Karpas-422 (cell line): ENCODE data around the gene ALOX5. TPM values are rescaled to one million over a fixed set of nuclear protein-coding genes. Genes with fewer than 3 reads are reported as not detected.
A peak's percentile ranks its signal among the peaks of the same experiment; 100 is the strongest.
"Not testable (repeated sequence)": the region's sequence is repeated elsewhere in the genome, so short reads cannot be mapped to it uniquely, and the experiment has no call there.

Experiments used
- DNase-seq: peaks from one replicate; pipeline ENCODE4 v3.0.0-alpha.2; 2015
- H2AFZ ChIP-seq: fragments of 200-600 bp; sonication (generic); 2 replicates; pipeline ENCODE4 v1.6.1; 2014; ENCODE audit warnings: antibody characterized with exemption, low read length, mixed read lengths
- H3K27ac ChIP-seq: fragments of 200-600 bp; sonication (generic); 2 replicates; pipeline ENCODE4 v1.5.1; 2014; ENCODE audit warnings: mild to moderate bottlenecking, low read length, moderate library complexity
- H3K27me3 ChIP-seq: fragments of 200-600 bp; sonication (generic); 2 replicates; pipeline ENCODE4 v1.6.1; 2014; ENCODE audit warnings: low read length, mixed read lengths
- H3K36me3 ChIP-seq: fragments of 200-600 bp; sonication (generic); 2 replicates; pipeline ENCODE4 v1.6.1; 2014; ENCODE audit warnings: low read length, mixed read lengths; ENCODE audit not compliant: insufficient read depth
- H3K4me1 ChIP-seq: fragments of 200-600 bp; sonication (generic); 2 replicates; pipeline ENCODE4 v1.6.1; 2014; ENCODE audit warnings: mild to moderate bottlenecking, low read length, mixed read lengths
- H3K4me2 ChIP-seq: fragments of 200-600 bp; sonication (generic); 2 replicates; pipeline ENCODE4 v1.6.1; 2014; ENCODE audit warnings: low read length, low read depth, mild to moderate bottlenecking; ENCODE audit not compliant: poor library complexity, severe bottlenecking
- H3K4me3 ChIP-seq: fragments of 200-600 bp; sonication (generic); 2 replicates; pipeline ENCODE4 v1.5.1; 2014; ENCODE audit warnings: mild to moderate bottlenecking, antibody characterized with exemption, low read length, mixed read lengths
- H3K79me2 ChIP-seq: fragments of 200-600 bp; sonication (generic); 2 replicates; pipeline ENCODE4 v1.6.1; 2014; ENCODE audit warnings: mild to moderate bottlenecking, low read length, mixed read lengths
- H3K9ac ChIP-seq: fragments of 200-600 bp; sonication (generic); 2 replicates; pipeline ENCODE4 v1.6.0; 2014; ENCODE audit warnings: low read length
- H3K9me2 ChIP-seq: fragments of 200-600 bp; sonication (generic), shearing (Covaris generic); replicated peaks from 2 replicates; pipeline ENCODE4 v1.6.0; 2014; ENCODE audit warnings: mild to moderate bottlenecking, low read length, moderate library complexity; ENCODE audit not compliant: insufficient read depth
- H3K9me3 ChIP-seq: fragments of 300-700, 200-600 bp; sonication (generic); 2 replicates; pipeline ENCODE4 v1.6.1; 2014; ENCODE audit warnings: low read length, mixed read lengths
- H4K20me1 ChIP-seq: fragments of 200-600 bp; sonication (generic); 2 replicates; pipeline ENCODE4 v1.6.1; 2014; ENCODE audit warnings: mild to moderate bottlenecking, antibody characterized with exemption, low read length, low read depth; ENCODE audit not compliant: insufficient read depth
- total RNA-seq: library from RNA; depleted of rRNA; stranded (reverse); fragments of >200 nt; shearing (Covaris generic); gene quantifications from 2 replicates; pipeline ENCODE4 v1.2.3, GENCODE V29; 2014; ENCODE audit warnings: low replicate concordance

ALOX5 gene
- total RNA-seq, 1 experiment from 2014 or later, result 480 TPM

DNA sequence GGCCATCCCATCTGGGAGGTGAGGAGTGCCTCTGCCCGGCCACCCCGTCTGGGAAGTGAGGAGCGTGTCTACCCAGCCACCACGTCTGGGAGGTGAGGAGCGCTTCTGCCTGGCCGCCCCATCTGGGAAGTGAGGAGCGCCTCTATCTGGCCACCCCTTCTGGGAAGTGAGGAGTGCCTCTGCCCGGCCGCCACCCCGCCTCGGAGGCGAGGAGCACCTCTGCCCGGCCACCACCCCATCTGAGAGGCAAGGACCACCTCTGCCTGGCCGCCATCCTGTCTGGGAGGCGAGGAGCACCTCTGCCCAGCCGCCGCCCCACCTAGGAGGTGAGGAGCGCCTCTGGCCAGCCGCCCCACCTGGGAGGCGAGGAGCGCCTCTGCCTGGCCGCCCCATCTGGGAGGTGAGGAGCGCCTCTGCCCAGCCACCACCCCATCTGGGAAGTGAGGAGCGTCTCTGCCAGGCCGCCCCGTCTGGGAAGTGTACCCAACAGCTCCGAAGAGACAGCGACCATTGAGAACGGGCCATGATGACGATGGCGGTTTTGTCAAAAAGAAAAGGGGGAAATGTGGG, 25.7 kb upstream of the ALOX5 start:
- H3K27me3 ChIP-seq, H3K36me3 ChIP-seq, H3K9me3 ChIP-seq, H3K4me3 ChIP-seq, H3K4me2 ChIP-seq, H3K27ac ChIP-seq, H3K9ac ChIP-seq, H2AFZ ChIP-seq, H4K20me1 ChIP-seq, H3K4me1 ChIP-seq, H3K79me2 ChIP-seq, DNase-seq, H3K9me2 ChIP-seq: not testable (repeated sequence)

DNA sequence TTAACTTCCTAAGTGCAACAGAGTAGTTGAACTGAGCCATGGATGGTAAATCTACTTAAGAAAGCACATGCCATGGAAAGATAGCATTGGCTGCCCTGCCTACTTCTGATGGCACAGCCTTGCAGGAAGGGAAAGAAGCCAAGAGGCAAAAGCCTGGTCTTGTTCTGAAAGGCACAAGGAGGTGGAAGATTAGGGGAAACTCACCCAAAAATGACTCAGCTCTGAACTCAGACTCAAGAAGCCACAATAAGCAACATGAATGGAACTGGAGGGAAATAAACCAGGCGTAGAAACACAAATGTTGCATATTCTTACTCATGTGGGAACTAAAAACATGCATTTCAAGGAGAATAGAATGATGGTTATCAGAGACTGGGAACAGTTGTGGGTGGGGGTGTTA, 20.8 kb upstream of the ALOX5 start:
- peaks cover 6% of the 10 kb centered on the region; the same call in 1 of the 2 replicates for H3K36me3 ChIP-seq
- H3K4me3 ChIP-seq, result no peak overlapping the region
- H3K9ac ChIP-seq, result no peak overlapping the region
- no peak overlapping the region for H3K4me2 ChIP-seq
- no peak overlapping the region for H3K27ac ChIP-seq
- peaks cover 22% of the 10 kb centered on the region for H3K4me1 ChIP-seq
- DNase-seq, result peak; percentile 39
- no peak overlapping the region for H2AFZ ChIP-seq
- H4K20me1 ChIP-seq, result no peaks in the 10 kb centered on the region
- no peaks in the 10 kb centered on the region for H3K27me3 ChIP-seq
- peaks cover 8% of the 10 kb centered on the region for H3K79me2 ChIP-seq
- H3K9me3 ChIP-seq, result no peaks in the 10 kb centered on the region
- no peaks in the 10 kb centered on the region; the same call in 1 of the 2 replicates for H3K9me2 ChIP-seq

DNA sequence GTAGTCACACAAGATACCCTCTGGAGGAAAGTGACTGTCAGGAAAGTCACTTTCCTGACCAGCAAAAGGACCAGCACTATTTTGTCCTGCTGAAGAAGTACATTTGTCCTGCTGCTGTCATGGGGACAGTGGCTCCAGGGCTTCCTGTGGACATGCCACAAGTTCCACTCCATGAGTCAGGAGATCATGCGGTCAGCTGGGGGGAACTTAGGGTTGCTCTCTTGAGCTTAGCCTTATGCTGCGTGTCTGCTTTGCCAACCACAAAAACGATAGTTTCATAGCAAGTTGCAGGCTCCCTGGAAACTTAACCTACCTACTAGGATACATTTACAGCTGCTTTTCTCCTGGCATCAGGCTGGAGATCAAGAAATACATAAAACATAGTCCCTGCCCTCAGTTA, 19.8 kb upstream of the ALOX5 start:
- Histone ChIP-seq H3K79me2 (peaks cover 12% of the 10 kb centered on the region), H4K20me1 (no peaks in the 10 kb centered on the region), H3K9ac (no peak overlapping the region), H3K27ac (no peak overlapping the region), H3K9me2 (no peaks in the 10 kb centered on the region; the same call in 1 of the 2 replicates), H3K27me3 (no peaks in the 10 kb centered on the region), H3K4me3 (no peak overlapping the region), H3K4me2 (no peak overlapping the region), H3K36me3 (peaks cover 6% of the 10 kb centered on the region; the same call in 1 of the 2 replicates), H2AFZ (no peak overlapping the region), H3K9me3 (no peaks in the 10 kb centered on the region), H3K4me1 (peaks cover 22% of the 10 kb centered on the region)
- peak; percentile 29 for DNase-seq

DNA sequence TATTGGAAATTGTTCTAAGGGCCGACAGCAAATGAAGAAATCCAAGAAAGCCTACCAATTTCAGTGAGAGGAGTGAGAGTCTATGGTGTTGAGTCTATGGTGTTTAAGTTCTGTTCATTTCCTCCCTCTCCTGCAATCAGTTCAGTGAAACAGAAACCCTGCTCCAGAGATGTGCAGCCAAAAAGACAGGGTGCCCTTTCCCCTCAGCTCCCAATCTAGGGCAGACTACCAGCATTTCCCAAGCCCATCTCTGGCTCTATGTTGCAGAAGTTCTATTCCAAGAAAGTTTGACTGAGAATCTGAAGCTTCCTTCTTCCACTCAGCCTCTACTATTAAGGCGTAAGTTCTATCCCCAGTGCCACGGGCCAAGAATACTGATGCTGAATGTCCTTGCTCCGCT, 18.5 kb upstream of the ALOX5 start:
- Histone ChIP-seq H3K4me2 (no peak overlapping the region), H3K27me3 (no peaks in the 10 kb centered on the region), H3K9ac (no peak overlapping the region), H3K4me3 (no peak overlapping the region), H3K27ac (no peak overlapping the region), H4K20me1 (no peaks in the 10 kb centered on the region), H3K36me3 (peaks cover 6% of the 10 kb centered on the region; the same call in 1 of the 2 replicates), H2AFZ (no peak overlapping the region), H3K9me2 (no peaks in the 10 kb centered on the region; the same call in 1 of the 2 replicates), H3K9me3 (no peaks in the 10 kb centered on the region), H3K4me1 (peaks cover 28% of the 10 kb centered on the region), H3K79me2 (peaks cover 14% of the 10 kb centered on the region)
- peak; percentile 2 for DNase-seq

DNA sequence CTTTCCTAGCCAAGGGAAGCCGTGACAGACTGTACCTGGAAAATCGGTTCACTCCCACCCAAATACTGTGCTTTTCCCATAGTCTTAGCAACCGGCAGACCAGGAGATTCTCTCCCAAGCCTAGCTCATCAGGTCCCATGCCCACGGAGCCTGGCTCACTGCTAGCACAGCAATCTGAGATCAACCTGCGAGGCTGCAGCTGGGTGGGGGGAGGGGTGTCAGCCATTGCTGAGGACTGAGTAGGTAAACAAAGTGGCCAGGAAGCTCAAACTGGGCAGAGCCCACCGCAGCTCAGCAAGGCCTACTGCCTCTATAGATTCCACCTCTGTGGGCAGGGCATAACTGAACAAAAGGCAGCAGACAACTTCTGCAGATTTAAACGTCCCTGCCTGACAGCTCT, 15.1 kb upstream of the ALOX5 start:
- DNase-seq, H2AFZ ChIP-seq, H3K9ac ChIP-seq, H3K9me3 ChIP-seq, H3K4me2 ChIP-seq, H3K27me3 ChIP-seq, H3K4me3 ChIP-seq, H3K9me2 ChIP-seq, H4K20me1 ChIP-seq, H3K36me3 ChIP-seq, H3K27ac ChIP-seq: not testable (repeated sequence)
- Histone ChIP-seq H3K79me2 (peaks cover 17% of the 10 kb centered on the region), H3K4me1 (peaks cover 23% of the 10 kb centered on the region)

DNA sequence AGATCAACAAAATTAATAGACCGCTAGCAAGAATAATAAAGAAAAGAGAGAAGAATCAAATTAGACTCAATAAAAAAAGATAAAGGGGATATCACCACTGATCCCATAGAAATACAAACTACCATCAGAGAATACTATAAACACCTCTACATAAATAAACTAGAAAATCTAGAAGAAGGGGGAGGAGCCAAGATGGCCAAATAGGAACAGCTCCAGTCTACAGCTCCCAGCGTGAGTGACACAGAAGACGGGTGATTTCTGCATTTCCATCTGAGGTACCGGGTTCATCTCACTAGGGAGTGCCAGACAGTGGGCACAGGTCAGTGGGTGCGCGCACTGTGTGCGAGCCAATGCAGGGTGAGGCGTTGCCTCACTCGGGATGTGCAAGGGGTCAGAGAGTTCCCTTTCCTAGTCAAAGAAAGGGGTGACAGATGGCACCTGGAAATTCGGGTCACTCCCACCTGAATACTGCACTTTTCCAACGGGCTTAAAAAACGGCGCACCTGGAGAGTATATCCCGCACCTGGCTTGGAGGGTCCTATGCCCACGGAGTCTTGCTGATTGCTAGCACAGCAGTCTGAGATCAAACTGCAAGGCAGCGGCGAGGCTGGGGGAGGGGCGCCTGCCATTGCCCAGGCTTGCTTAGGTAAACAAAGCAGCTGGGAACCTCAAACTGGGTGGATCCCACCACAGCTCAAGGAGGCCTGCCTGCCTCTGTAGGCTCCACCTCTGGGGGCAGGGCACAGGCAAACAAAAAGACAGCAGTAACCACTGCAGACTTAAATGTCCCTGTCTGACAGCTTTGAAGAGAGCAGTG, 11.8 kb upstream of the ALOX5 start:
- H4K20me1 ChIP-seq, H3K36me3 ChIP-seq, H3K9ac ChIP-seq, H2AFZ ChIP-seq, H3K9me2 ChIP-seq, H3K27me3 ChIP-seq, H3K4me2 ChIP-seq, H3K27ac ChIP-seq, H3K9me3 ChIP-seq, H3K4me1 ChIP-seq, H3K4me3 ChIP-seq: not testable (repeated sequence)
- peaks cover 15% of the 10 kb centered on the region; the same call in 1 of the 2 replicates for H3K79me2 ChIP-seq
- DNase-seq, result peak; percentile 21

DNA sequence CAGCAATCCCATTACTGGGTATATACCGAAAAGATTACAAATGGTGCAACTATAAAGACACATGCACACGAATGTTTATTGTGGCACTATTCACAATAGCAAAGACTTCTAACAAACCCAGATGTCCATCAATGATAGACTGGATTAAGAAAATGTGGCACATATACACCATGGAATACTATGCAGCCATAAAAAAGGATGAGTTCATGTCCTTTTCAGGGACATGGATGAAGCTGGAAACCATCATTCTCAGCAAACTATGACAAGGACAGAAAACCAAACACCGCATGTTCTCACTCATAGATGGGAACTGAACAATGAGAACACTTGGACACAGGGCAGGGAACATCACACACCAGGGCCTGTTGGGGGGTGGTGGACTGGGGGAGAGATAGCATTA, 6.4 kb upstream of the ALOX5 start:
- H3K4me1 ChIP-seq, result peaks cover 51% of the 10 kb centered on the region
- H4K20me1 ChIP-seq, H3K9me2 ChIP-seq, H3K4me3 ChIP-seq, H3K4me2 ChIP-seq, H2AFZ ChIP-seq, H3K9ac ChIP-seq, H3K27me3 ChIP-seq, H3K36me3 ChIP-seq, H3K9me3 ChIP-seq: not testable (repeated sequence)
- peak overlapping the region; percentile 98; the same call in 1 of the 2 replicates for H3K27ac ChIP-seq
- peaks cover 20% of the 10 kb centered on the region for H3K79me2 ChIP-seq
- peak; percentile 10 for DNase-seq

DNA sequence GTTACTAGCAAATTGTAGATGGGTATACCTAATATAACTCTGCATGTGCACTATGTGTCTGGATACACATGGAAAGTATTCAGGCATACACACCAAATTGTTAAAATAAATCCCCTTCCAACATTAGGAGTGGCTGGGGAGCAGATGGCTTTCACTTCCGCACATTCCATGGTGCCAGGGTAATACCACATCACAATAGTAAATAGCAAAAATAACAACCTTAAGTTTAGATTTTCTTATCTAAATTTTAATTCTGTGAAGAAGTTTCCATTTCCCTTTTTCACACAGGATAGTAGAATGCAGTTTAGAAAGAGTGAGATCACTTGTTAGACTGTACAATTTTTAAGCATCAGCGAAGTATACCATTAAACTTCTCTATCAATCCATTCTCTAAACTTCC, 5.8 kb upstream of the ALOX5 start:
- peak; percentile 68 for DNase-seq
- Histone ChIP-seq H3K27ac (peak overlapping the region; percentile 98), H3K9ac (0 out of 2 replicates have a peak overlapping the region, but pooled peaks have one; percentile 0), H3K9me2 (no peaks in the 10 kb centered on the region), H2AFZ (no peak overlapping the region), H3K79me2 (peaks cover 20% of the 10 kb centered on the region), H3K36me3 (no peaks in the 10 kb centered on the region; the same call in 1 of the 2 replicates), H3K27me3 (no peaks in the 10 kb centered on the region), H3K9me3 (no peaks in the 10 kb centered on the region), H3K4me2 (peak overlapping the region; percentile 95), H3K4me3 (peak overlapping the region; percentile 56; the same call in 1 of the 2 replicates), H3K4me1 (peaks cover 54% of the 10 kb centered on the region), H4K20me1 (no peaks in the 10 kb centered on the region)
